ENCODE results near the gene SRSF10. TPM values are rescaled to one million over a fixed set of nuclear protein-coding genes. Genes with fewer than 3 reads are reported as not detected.

SRSF10 gene
- total and polyA plus RNA-seq, 2 experiments from 2014 or later: 196 to 275 TPM

DNA sequence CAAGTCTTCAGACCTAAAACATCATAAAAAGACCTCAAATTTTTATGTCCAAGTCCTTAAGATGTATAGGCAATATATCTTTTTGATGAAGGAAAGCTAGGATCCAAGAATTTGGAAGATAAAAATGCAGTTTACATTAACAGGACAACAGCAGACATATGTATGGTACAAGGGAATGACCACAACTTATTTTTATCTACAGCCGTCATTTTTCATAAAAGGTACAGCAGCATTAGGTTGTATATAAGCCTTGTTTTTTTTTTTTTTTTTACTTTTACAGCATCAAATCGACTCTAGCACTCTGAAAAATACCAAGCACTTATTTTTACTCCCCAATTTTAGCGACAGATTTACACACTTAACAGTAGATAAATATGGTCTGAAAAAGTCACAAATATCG, 1.3 kb downstream of the SRSF10 start (continued):
- TF ChIP-seq ETS1 (IDR thresholded peaks at IDR 0.05): no peak
- TF ChIP-seq, protein P1, sequence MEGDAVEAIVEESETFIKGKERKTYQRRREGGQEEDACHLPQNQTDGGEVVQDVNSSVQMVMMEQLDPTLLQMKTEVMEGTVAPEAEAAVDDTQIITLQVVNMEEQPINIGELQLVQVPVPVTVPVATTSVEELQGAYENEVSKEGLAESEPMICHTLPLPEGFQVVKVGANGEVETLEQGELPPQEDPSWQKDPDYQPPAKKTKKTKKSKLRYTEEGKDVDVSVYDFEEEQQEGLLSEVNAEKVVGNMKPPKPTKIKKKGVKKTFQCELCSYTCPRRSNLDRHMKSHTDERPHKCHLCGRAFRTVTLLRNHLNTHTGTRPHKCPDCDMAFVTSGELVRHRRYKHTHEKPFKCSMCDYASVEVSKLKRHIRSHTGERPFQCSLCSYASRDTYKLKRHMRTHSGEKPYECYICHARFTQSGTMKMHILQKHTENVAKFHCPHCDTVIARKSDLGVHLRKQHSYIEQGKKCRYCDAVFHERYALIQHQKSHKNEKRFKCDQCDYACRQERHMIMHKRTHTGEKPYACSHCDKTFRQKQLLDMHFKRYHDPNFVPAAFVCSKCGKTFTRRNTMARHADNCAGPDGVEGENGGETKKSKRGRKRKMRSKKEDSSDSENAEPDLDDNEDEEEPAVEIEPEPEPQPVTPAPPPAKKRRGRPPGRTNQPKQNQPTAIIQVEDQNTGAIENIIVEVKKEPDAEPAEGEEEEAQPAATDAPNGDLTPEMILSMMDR (conservative IDR thresholded peaks at IDR 0.05; ENCODE audit: low read depth in 2 of 2): no peak

DNA sequence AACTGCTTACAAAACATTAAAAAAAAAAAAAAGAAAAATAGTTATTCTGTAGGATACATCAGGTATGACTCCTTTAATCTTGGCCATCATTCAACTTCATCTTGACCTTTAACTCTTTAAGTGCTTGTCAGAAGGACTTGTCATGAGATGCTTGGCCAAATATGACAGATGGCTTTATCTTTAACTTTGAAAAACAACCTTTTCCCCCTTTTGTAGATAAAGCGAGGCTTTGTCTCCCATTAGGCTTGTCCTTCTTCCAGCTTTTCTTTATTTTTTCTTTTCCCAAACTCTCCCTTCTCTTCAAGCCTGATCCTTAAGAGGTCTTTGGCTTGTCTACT, 2.3 kb downstream of the SRSF10 start:
- peak overlapping the region; percentile 55; the same call in 1 of the 2 replicates for H3K27ac Mint-ChIP-seq
- ATAC-seq (no peak), DNase-seq (ENCODE audit: low spot score) (no peak)
- no peaks in the 10 kb centered on the region for H3K27me3 ChIP-seq (ENCODE audit: insufficient read depth)
- peaks cover 31% of the 10 kb centered on the region for H3K36me3 ChIP-seq (ENCODE audit: insufficient read depth)
- peak overlapping the region; percentile 69 for H3K4me3 ChIP-seq
- H3K9me3 Mint-ChIP-seq: no peaks in the 10 kb centered on the region; the same call in 2 of the 3 replicates
- H3K4me2 ChIP-seq: peak overlapping the region; percentile 89
- peaks cover 65% of the 10 kb centered on the region for H3K36me3 Mint-ChIP-seq (ENCODE audit: low read depth)
- H3K4me3 Mint-ChIP-seq: peak overlapping the region; percentile 97
- H2AFZ ChIP-seq: no peak overlapping the region
- H3K4me1 ChIP-seq (ENCODE audit: insufficient read depth): peaks cover 31% of the 10 kb centered on the region
- H3F3A ChIP-seq (replicated peaks; ENCODE audit: low read depth): no peaks in the 10 kb centered on the region; the same call in 1 of the 2 replicates
- H3K27me3 Mint-ChIP-seq (ENCODE audit: insufficient read depth, low read depth, poor library complexity): peaks cover 11% of the 10 kb centered on the region
- H4K20me1 ChIP-seq (replicated peaks; ENCODE audit: insufficient read depth): peaks cover 64% of the 10 kb centered on the region
- H3K9me2 ChIP-seq (ENCODE audit: insufficient read depth): no peaks in the 10 kb centered on the region
- H3K79me2 ChIP-seq (replicated peaks; ENCODE audit: insufficient read depth): peaks cover 73% of the 10 kb centered on the region
- H3K4me1 Mint-ChIP-seq: peaks cover 37% of the 10 kb centered on the region
- H3K27ac ChIP-seq (ENCODE audit: low read depth): no peak overlapping the region
- no peak for TF ChIP-seq NANOG (IDR thresholded peaks at IDR 0.05; ENCODE audit: borderline replicate concordance)
- no peak for TF ChIP-seq ZNF331 (CRISPR knock-in tag; IDR thresholded peaks at IDR 0.05; ENCODE audit: low read depth)
- no peak for TF ChIP-seq EZH2phosphoT487 (IDR thresholded peaks at IDR 0.05; ENCODE audit: unreplicated experiment)
- TF ChIP-seq, protein P2, sequence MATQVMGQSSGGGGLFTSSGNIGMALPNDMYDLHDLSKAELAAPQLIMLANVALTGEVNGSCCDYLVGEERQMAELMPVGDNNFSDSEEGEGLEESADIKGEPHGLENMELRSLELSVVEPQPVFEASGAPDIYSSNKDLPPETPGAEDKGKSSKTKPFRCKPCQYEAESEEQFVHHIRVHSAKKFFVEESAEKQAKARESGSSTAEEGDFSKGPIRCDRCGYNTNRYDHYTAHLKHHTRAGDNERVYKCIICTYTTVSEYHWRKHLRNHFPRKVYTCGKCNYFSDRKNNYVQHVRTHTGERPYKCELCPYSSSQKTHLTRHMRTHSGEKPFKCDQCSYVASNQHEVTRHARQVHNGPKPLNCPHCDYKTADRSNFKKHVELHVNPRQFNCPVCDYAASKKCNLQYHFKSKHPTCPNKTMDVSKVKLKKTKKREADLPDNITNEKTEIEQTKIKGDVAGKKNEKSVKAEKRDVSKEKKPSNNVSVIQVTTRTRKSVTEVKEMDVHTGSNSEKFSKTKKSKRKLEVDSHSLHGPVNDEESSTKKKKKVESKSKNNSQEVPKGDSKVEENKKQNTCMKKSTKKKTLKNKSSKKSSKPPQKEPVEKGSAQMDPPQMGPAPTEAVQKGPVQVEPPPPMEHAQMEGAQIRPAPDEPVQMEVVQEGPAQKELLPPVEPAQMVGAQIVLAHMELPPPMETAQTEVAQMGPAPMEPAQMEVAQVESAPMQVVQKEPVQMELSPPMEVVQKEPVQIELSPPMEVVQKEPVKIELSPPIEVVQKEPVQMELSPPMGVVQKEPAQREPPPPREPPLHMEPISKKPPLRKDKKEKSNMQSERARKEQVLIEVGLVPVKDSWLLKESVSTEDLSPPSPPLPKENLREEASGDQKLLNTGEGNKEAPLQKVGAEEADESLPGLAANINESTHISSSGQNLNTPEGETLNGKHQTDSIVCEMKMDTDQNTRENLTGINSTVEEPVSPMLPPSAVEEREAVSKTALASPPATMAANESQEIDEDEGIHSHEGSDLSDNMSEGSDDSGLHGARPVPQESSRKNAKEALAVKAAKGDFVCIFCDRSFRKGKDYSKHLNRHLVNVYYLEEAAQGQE (IDR thresholded peaks at IDR 0.05; ENCODE audit: unreplicated experiment): no peak
- TF ChIP-seq CREB1 (CRISPR knock-in tag; IDR thresholded peaks at IDR 0.05; ENCODE audit: low read depth): no peak
- no peak for TF ChIP-seq STAT1 (IDR thresholded peaks at IDR 0.05; ENCODE audit: unreplicated experiment)
- TF ChIP-seq POLR2AphosphoS5 (IDR thresholded peaks at IDR 0.05; ENCODE audit: low read depth): no peak
- no peak for TF ChIP-seq EZH2 (IDR thresholded peaks at IDR 0.05; ENCODE audit: low read depth, unreplicated experiment)
- TF ChIP-seq, protein P3, sequence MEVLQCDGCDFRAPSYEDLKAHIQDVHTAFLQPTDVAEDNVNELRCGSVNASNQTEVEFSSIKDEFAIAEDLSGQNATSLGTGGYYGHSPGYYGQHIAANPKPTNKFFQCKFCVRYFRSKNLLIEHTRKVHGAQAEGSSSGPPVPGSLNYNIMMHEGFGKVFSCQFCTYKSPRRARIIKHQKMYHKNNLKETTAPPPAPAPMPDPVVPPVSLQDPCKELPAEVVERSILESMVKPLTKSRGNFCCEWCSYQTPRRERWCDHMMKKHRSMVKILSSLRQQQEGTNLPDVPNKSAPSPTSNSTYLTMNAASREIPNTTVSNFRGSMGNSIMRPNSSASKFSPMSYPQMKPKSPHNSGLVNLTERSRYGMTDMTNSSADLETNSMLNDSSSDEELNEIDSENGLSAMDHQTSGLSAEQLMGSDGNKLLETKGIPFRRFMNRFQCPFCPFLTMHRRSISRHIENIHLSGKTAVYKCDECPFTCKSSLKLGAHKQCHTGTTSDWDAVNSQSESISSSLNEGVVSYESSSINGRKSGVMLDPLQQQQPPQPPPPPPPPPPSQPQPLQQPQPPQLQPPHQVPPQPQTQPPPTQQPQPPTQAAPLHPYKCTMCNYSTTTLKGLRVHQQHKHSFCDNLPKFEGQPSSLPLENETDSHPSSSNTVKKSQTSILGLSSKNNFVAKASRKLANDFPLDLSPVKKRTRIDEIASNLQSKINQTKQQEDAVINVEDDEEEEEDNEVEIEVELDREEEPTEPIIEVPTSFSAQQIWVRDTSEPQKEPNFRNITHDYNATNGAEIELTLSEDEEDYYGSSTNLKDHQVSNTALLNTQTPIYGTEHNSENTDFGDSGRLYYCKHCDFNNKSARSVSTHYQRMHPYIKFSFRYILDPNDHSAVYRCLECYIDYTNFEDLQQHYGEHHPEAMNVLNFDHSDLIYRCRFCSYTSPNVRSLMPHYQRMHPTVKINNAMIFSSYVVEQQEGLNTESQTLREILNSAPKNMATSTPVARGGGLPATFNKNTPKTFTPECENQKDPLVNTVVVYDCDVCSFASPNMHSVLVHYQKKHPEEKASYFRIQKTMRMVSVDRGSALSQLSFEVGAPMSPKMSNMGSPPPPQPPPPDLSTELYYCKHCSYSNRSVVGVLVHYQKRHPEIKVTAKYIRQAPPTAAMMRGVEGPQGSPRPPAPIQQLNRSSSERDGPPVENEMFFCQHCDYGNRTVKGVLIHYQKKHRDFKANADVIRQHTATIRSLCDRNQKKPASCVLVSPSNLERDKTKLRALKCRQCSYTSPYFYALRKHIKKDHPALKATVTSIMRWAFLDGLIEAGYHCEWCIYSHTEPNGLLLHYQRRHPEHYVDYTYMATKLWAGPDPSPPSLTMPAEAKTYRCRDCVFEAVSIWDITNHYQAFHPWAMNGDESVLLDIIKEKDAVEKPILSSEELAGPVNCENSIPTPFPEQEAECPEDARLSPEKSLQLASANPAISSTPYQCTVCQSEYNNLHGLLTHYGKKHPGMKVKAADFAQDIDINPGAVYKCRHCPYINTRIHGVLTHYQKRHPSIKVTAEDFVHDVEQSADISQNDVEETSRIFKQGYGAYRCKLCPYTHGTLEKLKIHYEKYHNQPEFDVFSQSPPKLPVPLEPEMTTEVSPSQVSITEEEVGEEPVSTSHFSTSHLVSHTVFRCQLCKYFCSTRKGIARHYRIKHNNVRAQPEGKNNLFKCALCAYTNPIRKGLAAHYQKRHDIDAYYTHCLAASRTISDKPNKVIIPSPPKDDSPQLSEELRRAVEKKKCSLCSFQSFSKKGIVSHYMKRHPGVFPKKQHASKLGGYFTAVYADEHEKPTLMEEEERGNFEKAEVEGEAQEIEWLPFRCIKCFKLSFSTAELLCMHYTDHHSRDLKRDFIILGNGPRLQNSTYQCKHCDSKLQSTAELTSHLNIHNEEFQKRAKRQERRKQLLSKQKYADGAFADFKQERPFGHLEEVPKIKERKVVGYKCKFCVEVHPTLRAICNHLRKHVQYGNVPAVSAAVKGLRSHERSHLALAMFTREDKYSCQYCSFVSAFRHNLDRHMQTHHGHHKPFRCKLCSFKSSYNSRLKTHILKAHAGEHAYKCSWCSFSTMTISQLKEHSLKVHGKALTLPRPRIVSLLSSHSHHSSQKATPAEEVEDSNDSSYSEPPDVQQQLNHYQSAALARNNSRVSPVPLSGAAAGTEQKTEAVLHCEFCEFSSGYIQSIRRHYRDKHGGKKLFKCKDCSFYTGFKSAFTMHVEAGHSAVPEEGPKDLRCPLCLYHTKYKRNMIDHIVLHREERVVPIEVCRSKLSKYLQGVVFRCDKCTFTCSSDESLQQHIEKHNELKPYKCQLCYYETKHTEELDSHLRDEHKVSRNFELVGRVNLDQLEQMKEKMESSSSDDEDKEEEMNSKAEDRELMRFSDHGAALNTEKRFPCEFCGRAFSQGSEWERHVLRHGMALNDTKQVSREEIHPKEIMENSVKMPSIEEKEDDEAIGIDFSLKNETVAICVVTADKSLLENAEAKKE (CRISPR knock-in tag; IDR thresholded peaks at IDR 0.05): no peak
- no peak for TF ChIP-seq JUNB (IDR thresholded peaks at IDR 0.05; ENCODE audit: unreplicated experiment)
- no peak for TF ChIP-seq ETS1 (IDR thresholded peaks at IDR 0.05)

Data from GM23338 (cell line).